ENCODE data around the gene GPR107.
A peak's percentile ranks its signal among the peaks of the same experiment; 100 is the strongest.
"Not testable (repeated sequence)": the region's sequence is repeated elsewhere in the genome, so short reads cannot be mapped to it uniquely, and the experiment has no call there.

GPR107 gene

DNA sequence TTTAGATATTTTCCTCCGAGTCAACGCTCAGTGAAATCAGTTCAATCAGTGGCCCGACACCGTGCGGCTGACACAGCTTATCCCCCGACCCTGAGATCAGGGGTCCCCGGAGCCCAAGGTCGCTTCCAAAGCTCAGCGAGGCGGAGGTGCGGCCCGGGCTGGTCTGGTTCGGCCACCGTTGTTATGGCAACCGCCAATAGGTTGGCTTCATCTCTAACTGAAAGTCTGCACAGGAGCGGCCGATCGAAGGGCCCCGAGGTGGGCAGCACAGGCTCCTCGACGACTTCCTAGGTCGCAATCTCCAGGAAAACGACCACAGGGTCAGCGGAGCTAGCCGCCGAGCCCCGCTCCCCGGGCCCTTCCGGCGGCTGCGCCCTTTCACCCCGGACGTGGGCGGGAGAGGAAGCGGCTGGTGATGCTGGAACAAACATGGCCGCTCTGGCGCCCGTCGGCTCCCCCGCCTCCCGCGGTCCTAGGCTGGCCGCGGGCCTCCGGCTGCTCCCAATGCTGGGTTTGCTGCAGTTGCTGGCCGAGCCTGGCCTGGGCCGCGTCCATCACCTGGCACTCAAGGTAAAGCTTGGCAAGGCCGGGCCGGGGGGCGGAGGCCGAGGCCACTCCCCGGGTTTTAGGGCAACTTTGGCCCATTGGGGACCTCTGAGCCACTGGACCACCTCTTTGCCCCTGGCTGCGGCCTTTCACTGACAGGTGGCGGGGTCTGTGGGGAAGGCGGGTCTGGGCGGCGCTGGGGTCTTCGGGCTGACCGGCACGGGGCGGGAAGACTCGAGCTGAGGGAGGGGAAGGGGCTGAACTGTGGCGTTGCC, at the start of gene GPR107:
TSS of gene GPR107 (plus strand) at position 403 of the 821 bp plus-strand sequence. CDS start at position 430, 27 bp downstream.
- Mint-ChIP-seq H3K4me1 (peaks cover 13% of the 10 kb centered on the region), H3K27ac (peak within 1 kb of the TSS; percentile 98 to 99 (median 99)), H3K9me3 (no peaks in the 10 kb centered on the region), H3K36me3 (ENCODE audit: low read depth) (peaks cover 6% of the 10 kb centered on the region), H3K27me3 (ENCODE audit: low read depth) (no peaks in the 10 kb centered on the region), H3K4me3 (peak within 1 kb of the TSS; percentile 97 to 99 (median 98))
- TF ChIP-seq, protein P1, sequence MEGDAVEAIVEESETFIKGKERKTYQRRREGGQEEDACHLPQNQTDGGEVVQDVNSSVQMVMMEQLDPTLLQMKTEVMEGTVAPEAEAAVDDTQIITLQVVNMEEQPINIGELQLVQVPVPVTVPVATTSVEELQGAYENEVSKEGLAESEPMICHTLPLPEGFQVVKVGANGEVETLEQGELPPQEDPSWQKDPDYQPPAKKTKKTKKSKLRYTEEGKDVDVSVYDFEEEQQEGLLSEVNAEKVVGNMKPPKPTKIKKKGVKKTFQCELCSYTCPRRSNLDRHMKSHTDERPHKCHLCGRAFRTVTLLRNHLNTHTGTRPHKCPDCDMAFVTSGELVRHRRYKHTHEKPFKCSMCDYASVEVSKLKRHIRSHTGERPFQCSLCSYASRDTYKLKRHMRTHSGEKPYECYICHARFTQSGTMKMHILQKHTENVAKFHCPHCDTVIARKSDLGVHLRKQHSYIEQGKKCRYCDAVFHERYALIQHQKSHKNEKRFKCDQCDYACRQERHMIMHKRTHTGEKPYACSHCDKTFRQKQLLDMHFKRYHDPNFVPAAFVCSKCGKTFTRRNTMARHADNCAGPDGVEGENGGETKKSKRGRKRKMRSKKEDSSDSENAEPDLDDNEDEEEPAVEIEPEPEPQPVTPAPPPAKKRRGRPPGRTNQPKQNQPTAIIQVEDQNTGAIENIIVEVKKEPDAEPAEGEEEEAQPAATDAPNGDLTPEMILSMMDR (IDR thresholded peaks at IDR 0.05; ENCODE audit: unreplicated experiment in 3 of 3): no peak

DNA sequence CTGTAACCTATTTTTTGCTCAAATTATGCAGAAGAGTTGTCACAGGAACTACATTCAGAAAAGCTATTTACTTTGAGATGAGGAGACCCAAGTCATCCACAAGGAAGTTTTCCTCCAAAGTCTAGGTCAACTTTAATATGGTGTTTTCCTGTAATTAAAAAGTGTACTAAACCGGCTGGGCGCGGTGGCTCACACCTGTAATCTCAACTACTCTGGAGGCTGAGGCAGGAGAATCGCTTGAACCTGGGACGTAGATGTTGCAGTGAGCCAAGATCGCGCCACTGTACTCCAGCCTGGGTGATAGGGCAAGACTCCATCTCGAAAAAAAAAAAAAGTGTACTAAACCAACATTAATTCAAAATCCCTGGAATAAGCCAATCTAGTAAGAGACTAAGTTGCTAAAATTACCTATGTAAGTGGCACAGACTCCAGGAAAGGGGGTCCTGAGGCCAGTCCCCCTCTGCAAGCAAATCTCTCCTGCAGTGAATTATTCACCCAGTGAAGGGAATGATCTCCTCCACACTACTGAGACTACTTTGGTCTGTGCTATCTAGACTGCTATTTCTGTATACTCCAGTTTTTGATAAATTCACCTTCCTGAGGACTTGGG, 49.7 kb upstream of the GPR107 start:
- peaks cover 10% of the 10 kb centered on the region for H3K36me3 Mint-ChIP-seq (ENCODE audit: low read depth)
- H3K27ac Mint-ChIP-seq: no peak overlapping the region
- TF ChIP-seq, protein P1 (IDR thresholded peaks at IDR 0.05; ENCODE audit: unreplicated experiment in 3 of 3): no peak
- H3K9me3 Mint-ChIP-seq: no peaks in the 10 kb centered on the region
- H3K27me3 Mint-ChIP-seq (ENCODE audit: low read depth): no peaks in the 10 kb centered on the region
- H3K4me3 Mint-ChIP-seq: no peak overlapping the region
- H3K4me1 Mint-ChIP-seq: no peaks in the 10 kb centered on the region

DNA sequence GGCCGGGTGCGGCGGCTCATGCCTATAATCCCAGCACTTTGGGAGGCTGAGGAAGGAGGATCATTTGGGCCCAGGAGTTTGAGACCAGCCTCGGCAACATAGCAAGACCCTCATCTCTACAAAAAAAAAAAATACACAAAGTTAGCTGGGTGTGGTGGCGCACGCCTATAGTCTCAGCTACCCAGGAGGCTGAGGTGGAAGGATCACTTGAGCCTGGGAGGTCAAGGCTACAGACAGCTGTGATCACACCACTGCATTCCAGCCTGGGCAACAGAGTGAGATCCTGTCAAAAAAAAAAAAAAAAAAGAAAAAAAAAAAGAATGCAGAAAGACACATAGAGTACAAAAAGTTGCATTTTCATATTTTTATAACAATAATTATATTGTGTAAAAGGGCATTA, 46.8 kb upstream of the GPR107 start:
- peak overlapping the region in 1 of 3 experiments; percentile 50 for H3K27ac Mint-ChIP-seq
- H3K4me3 Mint-ChIP-seq; H3K4me1 Mint-ChIP-seq; H3K27me3 Mint-ChIP-seq (ENCODE audit: low read depth); H3K9me3 Mint-ChIP-seq: not testable (repeated sequence)
- peaks cover 16% of the 10 kb centered on the region for H3K36me3 Mint-ChIP-seq (ENCODE audit: low read depth)

- no peaks in the 10 kb centered on the region for H3K4me1 Mint-ChIP-seq
- H3K36me3 Mint-ChIP-seq (ENCODE audit: low read depth): peaks cover 9% of the 10 kb centered on the region
- TF ChIP-seq, protein P1 (IDR thresholded peaks at IDR 0.05; ENCODE audit: unreplicated experiment in 3 of 3): no peak
- no peak overlapping the region for H3K27ac Mint-ChIP-seq
- H3K9me3 Mint-ChIP-seq: peaks cover 5% of the 10 kb centered on the region
- H3K4me3 Mint-ChIP-seq: no peak overlapping the region
- H3K27me3 Mint-ChIP-seq (ENCODE audit: low read depth): no peaks in the 10 kb centered on the region
Observed at GRCh38 chr9:130008538-130008937, 45.2 kb upstream of the GPR107 start.

DNA sequence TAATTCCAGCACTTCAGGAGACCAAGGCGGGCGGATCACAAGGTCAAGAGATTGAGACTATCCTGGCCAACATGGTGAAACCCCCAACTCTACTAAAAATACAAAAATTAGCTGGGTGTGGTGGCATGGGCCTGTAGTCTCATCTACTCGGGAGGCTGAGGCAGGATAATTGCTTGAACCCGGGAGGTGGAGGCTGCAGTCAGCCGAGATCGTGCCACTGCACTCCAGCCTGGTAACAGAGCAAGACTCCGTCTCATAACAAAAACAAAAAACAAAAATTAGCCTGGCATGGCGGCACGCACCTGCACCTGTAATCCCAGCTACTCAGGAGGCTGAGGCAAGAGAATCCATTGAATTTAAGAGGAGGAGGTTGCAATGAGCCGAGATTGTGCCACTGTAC, 44.2 kb upstream of the GPR107 start:
- H3K27me3 Mint-ChIP-seq (ENCODE audit: low read depth); H3K4me3 Mint-ChIP-seq; H3K27ac Mint-ChIP-seq; H3K9me3 Mint-ChIP-seq; H3K4me1 Mint-ChIP-seq: not testable (repeated sequence)
- H3K36me3 Mint-ChIP-seq (ENCODE audit: low read depth): peaks cover 11% of the 10 kb centered on the region

GRCh38 chr9:130010151-130010988, 43.3 kb upstream of the GPR107 start:
- Mint-ChIP-seq H3K4me3 (no peak overlapping the region), H3K4me1 (no peaks in the 10 kb centered on the region), H3K36me3 (ENCODE audit: low read depth) (peaks cover 11% of the 10 kb centered on the region), H3K9me3 (peaks cover 8% of the 10 kb centered on the region), H3K27ac (no peak overlapping the region), H3K27me3 (ENCODE audit: low read depth) (no peaks in the 10 kb centered on the region)
- TF ChIP-seq, protein P1 (IDR thresholded peaks at IDR 0.05; ENCODE audit: unreplicated experiment in 3 of 3): no peak

Measured in nephron (organoid).